IMR-90 (cell line): ENCODE measurements around the gene KANK3. TPM values are rescaled to one million over a fixed set of nuclear protein-coding genes. Genes with fewer than 3 reads are reported as not detected.

ENCODE experiments used
- ATAC-seq: fragments of 200-7000 bp; cut with Tn5 transposase; 2 replicates; pipeline ENCODE4 v1.9.1; 2020; ENCODE audit warnings: low read depth, mild to moderate bottlenecking, moderate library complexity
- BruUV-seq: library from RNA; stranded (reverse); fragments of 400-500 nt; replicated peaks from 2 replicates; lab custom pipeline; 2021; lab: Mats Ljungman, UMichigan
- CTCF ChIA-PET: fragments of 300-600 bp; formaldehyde crosslinking; extraction: SDS; loops from one replicate; lab custom pipeline; 2021; ENCODE audit warnings: antibody characterized with exemption; lab: Yijun Ruan, JAX
- POLR2A ChIA-PET: fragments of 300-600 bp; sonication (Branson Sonifier 250); formaldehyde crosslinking; loops from one replicate; lab custom pipeline; 2022; ENCODE audit warnings: antibody characterized with exemption; ENCODE audit not compliant: unreplicated experiment; lab: Charles Lee
- DNase-seq: peaks from one replicate; pipeline ENCODE4 v3.0.0; 2013
- H2AFZ ChIP-seq: replicated peaks from 2 replicates; pipeline ENCODE3; 2013; ENCODE audit warnings: low read length, mild to moderate bottlenecking; ENCODE audit not compliant: poor library complexity
- H2AK5ac ChIP-seq: 2 replicates; pipeline ENCODE4 v1.6.1; 2013; ENCODE audit warnings: low read depth, low read length, inconsistent platforms
- H2AK9ac ChIP-seq: replicated peaks from 2 replicates; pipeline ENCODE3; 2013; ENCODE audit warnings: mild to moderate bottlenecking, low read depth, low read length, moderate library complexity; ENCODE audit not compliant: poor library complexity
- H2BK120ac ChIP-seq: 2 replicates; pipeline ENCODE4 v1.6.1; 2013; ENCODE audit warnings: low read depth, low read length, inconsistent platforms
- H2BK15ac ChIP-seq: 3 replicates; pipeline ENCODE4 v1.6.1; 2013; ENCODE audit warnings: low read depth, low read length, inconsistent platforms
- H2BK20ac ChIP-seq: 2 replicates; pipeline ENCODE4 v1.6.1; 2013; ENCODE audit warnings: low read depth, mild to moderate bottlenecking, inconsistent platforms, low read length, moderate library complexity
- H2BK5ac ChIP-seq: 2 replicates; pipeline ENCODE4 v1.6.1; 2013; ENCODE audit warnings: mild to moderate bottlenecking, low read depth, low read length, inconsistent platforms; ENCODE audit not compliant: poor library complexity, severe bottlenecking
- H3K14ac ChIP-seq: replicated peaks from 2 replicates; pipeline ENCODE4 v1.6.1; 2013; ENCODE audit warnings: low read depth, low read length, inconsistent platforms
- H3K18ac ChIP-seq: 2 replicates; pipeline ENCODE4 v1.6.1; 2013; ENCODE audit warnings: low read depth, low read length, control low read depth
- H3K23ac ChIP-seq: 2 replicates; pipeline ENCODE4 v1.6.1; 2013; ENCODE audit warnings: low read depth, low read length, inconsistent platforms
- H3K27ac ChIP-seq: 2 replicates; pipeline ENCODE4 v1.5.1; 2013; ENCODE audit warnings: mild to moderate bottlenecking, control low read depth, low read length; ENCODE audit not compliant: insufficient read depth
- H3K27me3 ChIP-seq: 2 replicates; pipeline ENCODE4 v1.6.1; 2013; ENCODE audit warnings: low read length; ENCODE audit not compliant: control insufficient read depth, insufficient read depth
- H3K36me3 ChIP-seq: 2 replicates; pipeline ENCODE4 v1.6.1; 2013; ENCODE audit warnings: low read length, mixed read lengths; ENCODE audit not compliant: control insufficient read depth, insufficient read depth
- H3K4ac ChIP-seq: 2 replicates; pipeline ENCODE4 v1.6.1; 2013; ENCODE audit warnings: low read depth, low read length, inconsistent platforms
- H3K4me1 ChIP-seq: 2 replicates; pipeline ENCODE4 v1.6.1; 2013; ENCODE audit warnings: low read length, mixed read lengths; ENCODE audit not compliant: control insufficient read depth, insufficient read depth
- H3K4me2 ChIP-seq: 2 replicates; pipeline ENCODE4 v1.6.1; 2013; ENCODE audit warnings: low read depth, mild to moderate bottlenecking, control low read depth, low read length, moderate library complexity
- H3K4me3 ChIP-seq: 2 replicates; pipeline ENCODE4 v1.5.1; 2013; ENCODE audit warnings: low read depth, mild to moderate bottlenecking, control low read depth, low read length, moderate library complexity; ENCODE audit not compliant: insufficient read depth
- H3K56ac ChIP-seq: 2 replicates; pipeline ENCODE4 v1.6.1; 2013; ENCODE audit warnings: low read length, inconsistent platforms; ENCODE audit not compliant: insufficient read depth; ENCODE audit errors: extremely low read depth
- H3K79me1 ChIP-seq, 2 experiments: 2 replicates each; pipeline ENCODE4 v1.6.1; 2013; ENCODE audit warnings: low read length in 2 of 2, inconsistent platforms in 1 of 2, low read depth in 1 of 2
- H3K9ac ChIP-seq: 2 replicates; pipeline ENCODE4 v1.6.1; 2013; ENCODE audit warnings: low read depth, low read length, control low read depth
- H3K9me1 ChIP-seq: 2 replicates; pipeline ENCODE4 v1.6.1; 2013; ENCODE audit warnings: low read length, inconsistent platforms; ENCODE audit not compliant: insufficient read depth
- H3K9me3 ChIP-seq: 2 replicates; pipeline ENCODE4 v1.6.1; 2013; ENCODE audit warnings: low read length; ENCODE audit not compliant: control insufficient read depth, insufficient read depth
- H4K20me1 ChIP-seq: 2 replicates; pipeline ENCODE4 v1.6.1; 2013; ENCODE audit warnings: low read length, inconsistent platforms; ENCODE audit not compliant: insufficient read depth
- H4K5ac ChIP-seq: 2 replicates; pipeline ENCODE4 v1.6.1; 2013; ENCODE audit warnings: mild to moderate bottlenecking, low read depth, low read length, control low read depth
- H4K8ac ChIP-seq, 2 experiments: 2 replicates each; pipeline ENCODE4 v1.6.1; 2013; ENCODE audit warnings: low read depth in 2 of 2, low read length in 2 of 2, control low read depth in 1 of 2, inconsistent platforms in 1 of 2
- H4K91ac ChIP-seq: 2 replicates; pipeline ENCODE4 v1.6.1; 2013; ENCODE audit warnings: low read depth, low read length, inconsistent platforms; ENCODE audit not compliant: insufficient read depth
- CEBPB ChIP-seq: IDR thresholded peaks from 2 replicates; pipeline ENCODE4 v1.6.1; 2012; ENCODE audit warnings: low read depth, low read length, improper control_type of control experiment
- FOS ChIP-seq: fragments of 150-350 bp; IDR thresholded peaks from 2 replicates; pipeline ENCODE4 v1.6.1; 2016; ENCODE audit warnings: low read depth, low read length
- MAFK ChIP-seq: IDR thresholded peaks from 2 replicates; pipeline ENCODE4 v1.6.1; 2012; ENCODE audit warnings: low read depth, low read length, improper control_type of control experiment
- MAZ ChIP-seq: IDR thresholded peaks from 2 replicates; pipeline ENCODE4 v1.6.1; 2012; ENCODE audit warnings: low read depth, mild to moderate bottlenecking, low read length, improper control_type of control experiment, moderate library complexity, borderline replicate concordance
- MXI1 ChIP-seq: IDR thresholded peaks from 2 replicates; pipeline ENCODE4 v1.6.1; 2012; ENCODE audit warnings: low read depth, mild to moderate bottlenecking, low read length, moderate library complexity, borderline replicate concordance
- NFE2L2 ChIP-seq: fragments of 150-350 bp; IDR thresholded peaks from 2 replicates; pipeline ENCODE4 v1.6.1; 2016; ENCODE audit warnings: low read depth, mild to moderate bottlenecking, low read length
- POLR2A ChIP-seq: IDR thresholded peaks from 2 replicates; pipeline ENCODE4 v1.6.1; 2012; ENCODE audit warnings: mild to moderate bottlenecking, low read depth, low read length
- RAD21 ChIP-seq: IDR thresholded peaks from 2 replicates; pipeline ENCODE4 v1.6.1; 2012; ENCODE audit warnings: low read length, improper control_type of control experiment
- RCOR1 ChIP-seq: IDR thresholded peaks from 2 replicates; pipeline ENCODE4 v1.6.1; 2012; ENCODE audit warnings: mild to moderate bottlenecking, low read length, improper control_type of control experiment; ENCODE audit not compliant: insufficient replicate concordance
- RFX5 ChIP-seq: IDR thresholded peaks from 2 replicates; pipeline ENCODE4 v1.8.0; 2012; ENCODE audit warnings: low read depth, mild to moderate bottlenecking, low read length, moderate library complexity
- SMC3 ChIP-seq: fragments of 150-350 bp; IDR thresholded peaks from 2 replicates; pipeline ENCODE4 v1.6.1; 2016; ENCODE audit warnings: low read depth, mild to moderate bottlenecking, antibody characterized with exemption, low read length, moderate library complexity
- WGBS, 2 experiments: methylation state at CpG; one replicate each; pipeline versions ENCODE4 v1.1.5 to v1.1.7; 2013; ENCODE audit warnings: missing lambda C conversion rate in 2 of 2; ENCODE audit not compliant: insufficient read length in 1 of 2; ENCODE audit errors: extremely low coverage in 2 of 2; 5-methylcytosine and 5-hydroxymethylcytosine counted together
- dilution Hi-C: fragments of 300-500 bp; cut with HindIII; formaldehyde crosslinking; loops from one replicate; pipeline ENCODE4 v1.14.3; 2018; ENCODE audit warnings: low sequenced_read_pairs; ENCODE audit not compliant: unreplicated experiment
- in situ Hi-C: fragments of 300-500 bp; cut with MboI; formaldehyde crosslinking; loops from 3 replicates; pipeline ENCODE4 v1.14.3; 2019; ENCODE audit warnings: low sequenced_read_pairs, inconsistent platforms, mixed read lengths
- intact Hi-C: fragments of 100-400 bp; cut with micrococcal nuclease; formaldehyde crosslinking; loops from 2 replicates; pipeline ENCODE4 v1.10.0; 2022
- polyA plus RNA-seq, 3 experiments: library from polyadenylated mRNA; depleted of rRNA; stranded (reverse); fragments of >200 nt; gene quantifications; 2 replicates each; pipeline ENCODE4 v1.2.3, GENCODE V29; 2012; ENCODE audit warnings: low replicate concordance in 1 of 3
- total RNA-seq: library from RNA; depleted of rRNA; stranded (reverse); fragments of >200 nt; gene quantifications from 2 replicates; pipeline ENCODE4 v1.2.3, GENCODE V29; 2012
- TF ChIP-seq, protein P1 (sequence below): fragments of 150-350 bp; IDR thresholded peaks from 2 replicates; pipeline ENCODE4 v1.6.1; 2016; ENCODE audit warnings: low read depth, mild to moderate bottlenecking, low read length, moderate library complexity, borderline replicate concordance
- TF ChIP-seq, protein P2 (sequence below): fragments of 150-350 bp; IDR thresholded peaks from 2 replicates; pipeline ENCODE4 v1.6.1; 2017; ENCODE audit warnings: mild to moderate bottlenecking, antibody characterized with exemption, low read length, low read depth

The KANK3 gene
- total and polyA plus RNA-seq, 2 of the 4 experiments (the other 2 are of a cell fraction): 0.07 TPM; not detected in 1

DNA sequence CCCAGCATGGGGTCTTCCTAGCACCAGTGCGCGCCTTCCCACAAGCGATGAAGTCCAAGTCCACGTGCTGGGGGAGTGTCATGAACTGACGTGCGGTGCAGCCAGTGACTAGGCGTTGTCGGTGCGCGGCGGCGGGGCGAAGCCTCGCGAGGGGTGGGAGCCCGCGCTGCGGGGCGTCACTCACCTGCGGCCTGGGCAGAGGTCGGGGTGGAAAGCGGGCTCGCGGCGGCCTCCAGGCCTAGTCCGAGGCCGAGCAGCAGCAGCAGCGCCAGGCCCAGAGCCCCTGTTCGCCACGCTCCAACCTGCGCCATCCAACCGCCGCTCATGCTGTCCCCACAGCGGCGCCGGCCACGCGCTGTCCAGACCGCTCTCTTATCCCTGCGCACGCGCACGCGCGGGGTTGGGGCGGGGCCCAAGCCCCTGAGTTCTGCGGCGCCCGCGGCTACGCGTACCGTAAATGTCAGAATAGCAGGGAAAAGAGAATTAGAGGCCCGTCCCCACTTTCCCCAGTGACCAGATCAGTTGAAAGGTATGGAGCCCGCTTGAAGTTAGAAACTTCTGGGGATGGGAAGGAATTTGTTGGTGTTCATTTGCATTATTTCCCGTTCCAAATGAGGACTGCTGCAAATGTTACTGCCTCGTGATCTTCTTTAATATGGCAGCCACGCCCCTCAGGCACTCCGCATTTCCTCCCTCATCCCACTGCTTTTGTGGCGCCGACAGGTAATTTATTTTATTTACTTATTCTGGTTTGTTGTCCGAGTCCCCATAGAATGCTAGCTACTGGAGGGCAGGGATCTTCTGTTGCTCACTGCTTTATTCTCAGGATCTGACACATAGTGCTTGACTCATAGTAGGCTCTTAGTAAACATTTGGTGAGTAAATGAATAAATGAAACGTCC, 34.8 kb downstream of the KANK3 start, which contains the start of gene CD320:
Gene CD320, minus strand, starts transcription at position 394 of the 902 bp plus-strand sequence. Its CDS starts 68 bp downstream, at position 326.
- Histone ChIP-seq H3K56ac (no peak within 1 kb of the TSS), H3K18ac (no peak within 1 kb of the TSS), H3K4me2 (peak within 1 kb of the TSS; percentile 93), H3K4me1 (peaks cover 5% of the 10 kb centered on the region), H3K9me1 (peaks cover 3% of the 10 kb centered on the region), H3K27me3 (no peaks in the 10 kb centered on the region), H3K23ac (peak within 1 kb of the TSS; percentile 59; the same call in 1 of the 2 replicates), H3K9ac (peak within 1 kb of the TSS; percentile 36), H3K27ac (no peak within 1 kb of the TSS; the same call in 1 of the 2 replicates), H2BK20ac (no peak within 1 kb of the TSS), H2BK5ac (no peak within 1 kb of the TSS), H4K91ac (peak within 1 kb of the TSS; percentile 8; the same call in 1 of the 2 replicates), H3K4me3 (peak within 1 kb of the TSS; percentile 51), H2AK5ac (peak within 1 kb of the TSS; percentile 81), H2BK15ac (no peak within 1 kb of the TSS; the same call in 2 of the 3 replicates), H3K4ac (peak within 1 kb of the TSS; percentile 26; the same call in 1 of the 2 replicates), H3K14ac (peak within 1 kb of the TSS; percentile 19), H4K8ac (peak within 1 kb of the TSS; percentile 59 to 80), H2BK120ac (no peak within 1 kb of the TSS), H4K5ac (no peak within 1 kb of the TSS), H2AFZ (peak within 1 kb of the TSS; percentile 92), H2AK9ac (peak within 1 kb of the TSS; percentile 95), H3K79me1 (peaks cover 6 to 22% of the 10 kb centered on the region in 2 experiments; a peak in 3 of 4 replicates), H3K9me3 (no peaks in the 10 kb centered on the region), H3K36me3 (peaks cover 11% of the 10 kb centered on the region), H4K20me1 (no peaks in the 10 kb centered on the region)
- CTCF ChIA-PET: no interaction called here
- in situ Hi-C loops: no loop called here
- POLR2A ChIA-PET: no interaction called here
- ATAC-seq: peak; percentile 98
- intact Hi-C loops: no loop called here
- no TSS peak for BruUV-seq
- dilution Hi-C loops: no loop called here
- DNase-seq: peak; percentile 87
- 0% methylated on average over 28 of the region's 63 CpGs; no CpG with 5 or more reads in 1 of the 2 experiments for WGBS, 2 experiments
- peak; percentile 67 for TF ChIP-seq POLR2A
- TF ChIP-seq CEBPB: no peak
- TF ChIP-seq MXI1: peak; percentile 96
- TF ChIP-seq, protein P1, sequence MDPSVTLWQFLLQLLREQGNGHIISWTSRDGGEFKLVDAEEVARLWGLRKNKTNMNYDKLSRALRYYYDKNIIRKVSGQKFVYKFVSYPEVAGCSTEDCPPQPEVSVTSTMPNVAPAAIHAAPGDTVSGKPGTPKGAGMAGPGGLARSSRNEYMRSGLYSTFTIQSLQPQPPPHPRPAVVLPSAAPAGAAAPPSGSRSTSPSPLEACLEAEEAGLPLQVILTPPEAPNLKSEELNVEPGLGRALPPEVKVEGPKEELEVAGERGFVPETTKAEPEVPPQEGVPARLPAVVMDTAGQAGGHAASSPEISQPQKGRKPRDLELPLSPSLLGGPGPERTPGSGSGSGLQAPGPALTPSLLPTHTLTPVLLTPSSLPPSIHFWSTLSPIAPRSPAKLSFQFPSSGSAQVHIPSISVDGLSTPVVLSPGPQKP: no peak
- TF ChIP-seq RCOR1: no peak
- TF ChIP-seq, protein P2, sequence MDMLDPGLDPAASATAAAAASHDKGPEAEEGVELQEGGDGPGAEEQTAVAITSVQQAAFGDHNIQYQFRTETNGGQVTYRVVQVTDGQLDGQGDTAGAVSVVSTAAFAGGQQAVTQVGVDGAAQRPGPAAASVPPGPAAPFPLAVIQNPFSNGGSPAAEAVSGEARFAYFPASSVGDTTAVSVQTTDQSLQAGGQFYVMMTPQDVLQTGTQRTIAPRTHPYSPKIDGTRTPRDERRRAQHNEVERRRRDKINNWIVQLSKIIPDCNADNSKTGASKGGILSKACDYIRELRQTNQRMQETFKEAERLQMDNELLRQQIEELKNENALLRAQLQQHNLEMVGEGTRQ: peak; percentile 81
- no peak for TF ChIP-seq SMC3
- TF ChIP-seq NFE2L2: peak; percentile 47; the same call in 1 of the 2 replicates
- peak; percentile 33; the same call in 1 of the 2 replicates for TF ChIP-seq MAFK
- peak; percentile 82 for TF ChIP-seq MAZ
- TF ChIP-seq FOS: peak; percentile 37; the same call in 1 of the 2 replicates
- no peak for TF ChIP-seq RFX5
- TF ChIP-seq RAD21: no peak
